Fibroblast of lung (primary cell): ENCODE measurements around the gene CERS4. TPM values are rescaled to one million over a fixed set of nuclear protein-coding genes. Genes with fewer than 3 reads are reported as not detected.

Source experiments
- DNase-seq, 2 donors: peaks; one replicate each; pipeline versions ENCODE4 v3.0.0 to v3.0.0-alpha.2; 2010; ENCODE audit warnings: low read depth in 2 of 2
- H2AFZ ChIP-seq: 2 replicates; pipeline ENCODE4 v1.5.1; 2012; ENCODE audit warnings: low read length, control low read depth, inconsistent platforms
- H3K27ac ChIP-seq: 2 replicates; pipeline ENCODE4 v1.5.1; 2011; ENCODE audit warnings: low read length, control low read depth; ENCODE audit not compliant: insufficient read depth
- H3K27me3 ChIP-seq: 2 replicates; pipeline ENCODE4 v1.5.1; 2011; ENCODE audit warnings: mild to moderate bottlenecking, low read length; ENCODE audit not compliant: control insufficient read depth, insufficient read depth
- H3K36me3 ChIP-seq: 2 replicates; pipeline ENCODE4 v1.5.1; 2011; ENCODE audit warnings: low read length; ENCODE audit not compliant: control insufficient read depth, insufficient read depth
- H3K4me1 ChIP-seq: 2 replicates; pipeline ENCODE4 v1.5.1; 2011; ENCODE audit warnings: low read length; ENCODE audit not compliant: control insufficient read depth, insufficient read depth; ENCODE audit errors: extremely low read depth
- H3K4me2 ChIP-seq: 2 replicates; pipeline ENCODE4 v1.5.1; 2011; ENCODE audit warnings: low read length, control low read depth; ENCODE audit not compliant: insufficient read depth; ENCODE audit errors: extremely low read depth
- H3K4me3 ChIP-seq, 4 experiments: fragments of 200-600 bp in 1 of 4; sonication (generic) in 1 of 4; replicated peaks in 1 of 4; 2 replicates each; pipeline ENCODE4 v1.5.1; 2011 to 2016; ENCODE audit warnings: low read length in 4 of 4, low read depth in 3 of 4, mild to moderate bottlenecking in 3 of 4, control low read depth in 2 of 4, inconsistent platforms in 1 of 4, mixed read lengths in 1 of 4; ENCODE audit not compliant: insufficient read depth in 1 of 4; ENCODE audit errors: control extremely low read depth in 1 of 4
- H3K79me2 ChIP-seq: 2 replicates; pipeline ENCODE4 v1.5.1; 2012; ENCODE audit warnings: mild to moderate bottlenecking, low read length, inconsistent platforms; ENCODE audit not compliant: control insufficient read depth, insufficient read depth
- H3K9ac ChIP-seq: 2 replicates; pipeline ENCODE4 v1.5.1; 2011; ENCODE audit warnings: mild to moderate bottlenecking, low read length, control low read depth; ENCODE audit not compliant: insufficient read depth
- H3K9me3 ChIP-seq: 2 replicates; pipeline ENCODE4 v1.5.1; 2012; ENCODE audit warnings: low read depth, low read length; ENCODE audit not compliant: control insufficient read depth, insufficient read depth
- H4K20me1 ChIP-seq: 2 replicates; pipeline ENCODE4 v1.5.1; 2011; ENCODE audit warnings: low read length; ENCODE audit not compliant: control insufficient read depth, insufficient read depth; ENCODE audit errors: extremely low read depth
- CTCF ChIP-seq, 2 donors: IDR thresholded peaks in 1 of 2; conservative IDR thresholded peaks in 1 of 2; 1 replicate in 1 of 2; 2 replicates in 1 of 2; pipeline ENCODE4 v1.5.1; 2011 to 2012; ENCODE audit warnings: low read length in 2 of 2, control low read depth in 1 of 2, inconsistent platforms in 1 of 2, low read depth in 1 of 2, mild to moderate bottlenecking in 1 of 2
- EZH2 ChIP-seq: IDR thresholded peaks from 2 replicates; pipeline ENCODE4 v1.5.1; 2012; ENCODE audit warnings: low read length, control low read depth, mild to moderate bottlenecking; ENCODE audit errors: missing control alignments
- polyA plus RNA-seq, 2 donors: library from polyadenylated mRNA; depleted of rRNA in 1 of 2; stranded (reverse) in 1 of 2; unstranded in 1 of 2; fragments of >200 nt; gene quantifications; 2 replicates each; pipeline ENCODE4 v1.2.1, GENCODE V29; 2011 to 2012; ENCODE audit warnings: missing spikeins in 1 of 2
- total RNA-seq: library from RNA; depleted of rRNA; stranded (reverse); fragments of >200 nt; gene quantifications from 2 replicates; pipeline ENCODE4 v1.2.1, GENCODE V29; 2014

CERS4 gene
- total and polyA plus RNA-seq, 2 donors (not counting 1 experiment from before 2014, with no cell fraction given), result 0.74 to 17.0 TPM

- H2AFZ ChIP-seq, result no peak overlapping the region
- no peak overlapping the region for H3K27ac ChIP-seq
- no peaks in the 10 kb centered on the region for H3K79me2 ChIP-seq
- H3K4me3 ChIP-seq, result no peak overlapping the region
- H3K4me1 ChIP-seq, result peaks cover 1% of the 10 kb centered on the region
- no peak overlapping the region for H3K4me2 ChIP-seq
- no peaks in the 10 kb centered on the region for H3K27me3 ChIP-seq
- no peaks in the 10 kb centered on the region for H3K36me3 ChIP-seq
- TF ChIP-seq CTCF (conservative IDR thresholded peaks at IDR 0.05 in 1 of 2, IDR thresholded peaks at IDR 0.05 in 1 of 2; ENCODE audit: low read depth in 1 of 2, low read length in 2 of 2), result no peak
- TF ChIP-seq EZH2, result no peak
- no peak for DNase-seq
- no peaks in the 10 kb centered on the region for H4K20me1 ChIP-seq
- no peaks in the 10 kb centered on the region for H3K9me3 ChIP-seq
- H3K9ac ChIP-seq, result no peak overlapping the region
Measured at GRCh38 chr19:8302357-8302691, 93.2 kb downstream of the CERS4 start.

- no peaks in the 10 kb centered on the region for H3K36me3 ChIP-seq
- no peak for TF ChIP-seq EZH2
- no peak for TF ChIP-seq CTCF (conservative IDR thresholded peaks at IDR 0.05 in 1 of 2, IDR thresholded peaks at IDR 0.05 in 1 of 2; ENCODE audit: low read depth in 1 of 2, low read length in 2 of 2)
- no peak overlapping the region for H3K27ac ChIP-seq
- peaks cover 5% of the 10 kb centered on the region for H3K4me1 ChIP-seq
- no peak for DNase-seq
- H2AFZ ChIP-seq, result no peak overlapping the region
- H3K27me3 ChIP-seq, result no peaks in the 10 kb centered on the region
- H3K4me2 ChIP-seq, result no peak overlapping the region
- no peak overlapping the region for H3K4me3 ChIP-seq
- no peaks in the 10 kb centered on the region for H3K79me2 ChIP-seq
- no peaks in the 10 kb centered on the region for H3K9me3 ChIP-seq
- H3K9ac ChIP-seq, result no peak overlapping the region
- no peaks in the 10 kb centered on the region for H4K20me1 ChIP-seq
Measured at GRCh38 chr19:8302734-8303133, 93.6 kb downstream of the CERS4 start.

- Histone ChIP-seq H3K36me3 (peaks cover 3% of the 10 kb centered on the region), H4K20me1 (no peaks in the 10 kb centered on the region), H3K27ac (no peak overlapping the region), H3K27me3 (no peaks in the 10 kb centered on the region), H2AFZ (no peak overlapping the region), H3K79me2 (no peaks in the 10 kb centered on the region), H3K4me3 (no peak overlapping the region), H3K9ac (no peak overlapping the region), H3K4me1 (peaks cover 9% of the 10 kb centered on the region), H3K4me2 (no peak overlapping the region), H3K9me3 (no peaks in the 10 kb centered on the region)
- TF ChIP-seq CTCF (conservative IDR thresholded peaks at IDR 0.05 in 1 of 2, IDR thresholded peaks at IDR 0.05 in 1 of 2; ENCODE audit: low read depth in 1 of 2, low read length in 2 of 2) (no peak), EZH2 (no peak)
- no peak for DNase-seq
Measured at GRCh38 chr19:8304841-8305621, 95.9 kb downstream of the CERS4 start.
